K562 (cell line): ENCODE results near the gene ABCG1.

Experiments
- ARID3B ChIP-seq: fragments of 250-450 bp; sonication (Bioruptor Pico); IDR thresholded peaks from 2 replicates; pipeline ENCODE4 v1.4.0; 2020; ENCODE audit warnings: borderline replicate concordance
- CTCF ChIP-seq, 3 experiments: IDR thresholded peaks in 2 of 3; conservative IDR thresholded peaks in 1 of 3; 2 replicates each; pipeline ENCODE4 v1.5.1; 2011 to 2012; ENCODE audit warnings: low read length in 3 of 3, mild to moderate bottlenecking in 3 of 3, control low read depth in 2 of 3, improper control_type of control experiment in 1 of 3, inconsistent platforms in 1 of 3, low read depth in 1 of 3, mixed read lengths in 1 of 3, moderate library complexity in 1 of 3; ENCODE audit not compliant: insufficient read depth in 2 of 3
- MYC ChIP-seq, 2 experiments: fragments of 250-450 bp in 1 of 2; sonication (Bioruptor Pico) in 1 of 2; IDR thresholded peaks; 2 replicates each; pipeline versions ENCODE4 v1.5.1 to v1.6.1; 2012 to 2021; ENCODE audit warnings: low read depth in 2 of 2, borderline replicate concordance in 1 of 2, improper control_type of control experiment in 1 of 2, low read length in 1 of 2, mild to moderate bottlenecking in 1 of 2, moderate library complexity in 1 of 2
- POLR2A ChIP-seq: fragments of 450-650 bp; conservative IDR thresholded peaks from 2 replicates; pipeline ENCODE4 v1.6.1; 2016
- TAF7 ChIP-seq: fragments of 450-650 bp; IDR thresholded peaks from 2 replicates; pipeline ENCODE4 v1.6.1; 2016; ENCODE audit warnings: missing genetic modification characterization, missing compliant biosample characterization

DNA sequence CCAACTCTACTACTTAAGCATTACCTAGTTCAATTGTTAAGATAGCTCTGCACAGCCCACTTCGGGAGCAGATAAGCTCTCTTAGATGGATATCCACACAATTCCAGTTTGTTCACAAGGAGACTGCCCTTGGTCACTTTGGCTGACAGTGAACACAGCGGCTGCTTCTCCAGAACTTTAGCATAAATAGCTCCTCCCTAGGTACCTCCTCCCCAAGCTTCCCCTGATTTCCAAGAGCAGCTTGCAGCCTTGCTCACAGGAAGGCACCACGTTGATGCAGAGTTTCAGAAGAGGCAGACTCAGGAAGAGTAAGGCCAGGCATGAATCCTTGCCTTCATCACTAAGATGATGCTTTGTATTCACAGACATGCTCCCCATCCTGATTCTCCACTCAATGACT is 71.6 kb downstream of the ABCG1 start:
- no peak for TF ChIP-seq POLR2A
- no peak for TF ChIP-seq MYC (IDR thresholded peaks at IDR 0.05; ENCODE audit: low read depth, low read length)
- no peak for TF ChIP-seq MYC (CRISPR knock-in tag; IDR thresholded peaks at IDR 0.05; ENCODE audit: borderline replicate concordance, low read depth)
- no peak for TF ChIP-seq TAF7 (tag)
- TF ChIP-seq CTCF (IDR thresholded peaks at IDR 0.05 in 2 of 3, conservative IDR thresholded peaks at IDR 0.05 in 1 of 3; ENCODE audit: insufficient read depth in 2 of 3, low read depth in 1 of 3, low read length in 3 of 3) = no peak
- TF ChIP-seq ARID3B (CRISPR knock-in tag) = no peak
